GM23338 (cell line): ENCODE results near the gene CT45A1.
A peak's percentile ranks its signal among the peaks of the same experiment; 100 is the strongest.

Experiments used
- CREB1 ChIP-seq: fragments of 250-450 bp; sonication (Bioruptor Pico); IDR thresholded peaks from 2 replicates; pipeline ENCODE4 v1.5.0; 2020; ENCODE audit warnings: low read depth, mild to moderate bottlenecking, moderate library complexity
- EZH2 ChIP-seq: fragments of 200-600 bp; sonication (generic); IDR thresholded peaks from one replicate; pipeline ENCODE4 v1.8.0; 2017; ENCODE audit warnings: antibody characterized with exemption, mild to moderate bottlenecking, low read depth; ENCODE audit not compliant: unreplicated experiment
- EZH2phosphoT487 ChIP-seq: fragments of 200-600 bp; sonication (generic); IDR thresholded peaks from one replicate; pipeline ENCODE4 v1.8.1; 2018; ENCODE audit warnings: antibody characterized with exemption; ENCODE audit not compliant: unreplicated experiment
- NANOG ChIP-seq: IDR thresholded peaks from 2 replicates; pipeline ENCODE4 v1.6.1; 2016; ENCODE audit warnings: antibody characterized with exemption, borderline replicate concordance
- POLR2AphosphoS5 ChIP-seq: IDR thresholded peaks from 2 replicates; pipeline ENCODE4 v1.6.1; 2016; ENCODE audit warnings: antibody characterized with exemption, low read depth
- ZNF114 ChIP-seq: fragments of 250-450 bp; sonication (Bioruptor Pico); IDR thresholded peaks from 2 replicates; pipeline ENCODE4 v1.5.0; 2020; ENCODE audit warnings: mild to moderate bottlenecking, moderate library complexity
- ZNF331 ChIP-seq: fragments of 250-450 bp; sonication (Bioruptor Pico); IDR thresholded peaks from 2 replicates; pipeline ENCODE4 v1.5.0; 2020; ENCODE audit warnings: low read depth, mild to moderate bottlenecking, moderate library complexity
- TF ChIP-seq, protein P1 (sequence below), 2 experiments: fragments of 200-600 bp in 1 of 2; sonication (generic) in 1 of 2; conservative IDR thresholded peaks; 2 replicates each; pipeline versions ENCODE4 v1.5.1 to v1.6.1; 2016 to 2017; ENCODE audit warnings: antibody characterized with exemption in 2 of 2, low read depth in 2 of 2, mild to moderate bottlenecking in 2 of 2, moderate library complexity in 1 of 2
- TF ChIP-seq, protein P2 (sequence below): IDR thresholded peaks from one replicate; pipeline ENCODE4 v1.6.1; 2018; ENCODE audit warnings: antibody characterized with exemption; ENCODE audit not compliant: unreplicated experiment
- TF ChIP-seq, protein P3 (sequence below): IDR thresholded peaks from 2 replicates; pipeline ENCODE4 v1.6.1; 2016; ENCODE audit warnings: antibody characterized with exemption
- TF ChIP-seq, protein P4 (sequence below): fragments of 250-450 bp; sonication (Bioruptor Pico); IDR thresholded peaks from 2 replicates; pipeline ENCODE4 v1.5.0; 2020; ENCODE audit warnings: mild to moderate bottlenecking, moderate library complexity

GRCh38 chrX:135688137-135688536, 25.3 kb upstream of the CT45A1 start:
- TF ChIP-seq, protein P1, sequence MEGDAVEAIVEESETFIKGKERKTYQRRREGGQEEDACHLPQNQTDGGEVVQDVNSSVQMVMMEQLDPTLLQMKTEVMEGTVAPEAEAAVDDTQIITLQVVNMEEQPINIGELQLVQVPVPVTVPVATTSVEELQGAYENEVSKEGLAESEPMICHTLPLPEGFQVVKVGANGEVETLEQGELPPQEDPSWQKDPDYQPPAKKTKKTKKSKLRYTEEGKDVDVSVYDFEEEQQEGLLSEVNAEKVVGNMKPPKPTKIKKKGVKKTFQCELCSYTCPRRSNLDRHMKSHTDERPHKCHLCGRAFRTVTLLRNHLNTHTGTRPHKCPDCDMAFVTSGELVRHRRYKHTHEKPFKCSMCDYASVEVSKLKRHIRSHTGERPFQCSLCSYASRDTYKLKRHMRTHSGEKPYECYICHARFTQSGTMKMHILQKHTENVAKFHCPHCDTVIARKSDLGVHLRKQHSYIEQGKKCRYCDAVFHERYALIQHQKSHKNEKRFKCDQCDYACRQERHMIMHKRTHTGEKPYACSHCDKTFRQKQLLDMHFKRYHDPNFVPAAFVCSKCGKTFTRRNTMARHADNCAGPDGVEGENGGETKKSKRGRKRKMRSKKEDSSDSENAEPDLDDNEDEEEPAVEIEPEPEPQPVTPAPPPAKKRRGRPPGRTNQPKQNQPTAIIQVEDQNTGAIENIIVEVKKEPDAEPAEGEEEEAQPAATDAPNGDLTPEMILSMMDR (conservative IDR thresholded peaks at IDR 0.05; ENCODE audit: low read depth in 2 of 2) = peak; percentile 62 to 74
- no peak for TF ChIP-seq ZNF114 (CRISPR knock-in tag)
- TF ChIP-seq CREB1 (CRISPR knock-in tag) = 0 out of 2 replicates have a peak, but pooled peaks have one; percentile 41
- no peak for TF ChIP-seq EZH2phosphoT487
- no peak for TF ChIP-seq EZH2
- no peak for TF ChIP-seq POLR2AphosphoS5
- TF ChIP-seq, protein P2, sequence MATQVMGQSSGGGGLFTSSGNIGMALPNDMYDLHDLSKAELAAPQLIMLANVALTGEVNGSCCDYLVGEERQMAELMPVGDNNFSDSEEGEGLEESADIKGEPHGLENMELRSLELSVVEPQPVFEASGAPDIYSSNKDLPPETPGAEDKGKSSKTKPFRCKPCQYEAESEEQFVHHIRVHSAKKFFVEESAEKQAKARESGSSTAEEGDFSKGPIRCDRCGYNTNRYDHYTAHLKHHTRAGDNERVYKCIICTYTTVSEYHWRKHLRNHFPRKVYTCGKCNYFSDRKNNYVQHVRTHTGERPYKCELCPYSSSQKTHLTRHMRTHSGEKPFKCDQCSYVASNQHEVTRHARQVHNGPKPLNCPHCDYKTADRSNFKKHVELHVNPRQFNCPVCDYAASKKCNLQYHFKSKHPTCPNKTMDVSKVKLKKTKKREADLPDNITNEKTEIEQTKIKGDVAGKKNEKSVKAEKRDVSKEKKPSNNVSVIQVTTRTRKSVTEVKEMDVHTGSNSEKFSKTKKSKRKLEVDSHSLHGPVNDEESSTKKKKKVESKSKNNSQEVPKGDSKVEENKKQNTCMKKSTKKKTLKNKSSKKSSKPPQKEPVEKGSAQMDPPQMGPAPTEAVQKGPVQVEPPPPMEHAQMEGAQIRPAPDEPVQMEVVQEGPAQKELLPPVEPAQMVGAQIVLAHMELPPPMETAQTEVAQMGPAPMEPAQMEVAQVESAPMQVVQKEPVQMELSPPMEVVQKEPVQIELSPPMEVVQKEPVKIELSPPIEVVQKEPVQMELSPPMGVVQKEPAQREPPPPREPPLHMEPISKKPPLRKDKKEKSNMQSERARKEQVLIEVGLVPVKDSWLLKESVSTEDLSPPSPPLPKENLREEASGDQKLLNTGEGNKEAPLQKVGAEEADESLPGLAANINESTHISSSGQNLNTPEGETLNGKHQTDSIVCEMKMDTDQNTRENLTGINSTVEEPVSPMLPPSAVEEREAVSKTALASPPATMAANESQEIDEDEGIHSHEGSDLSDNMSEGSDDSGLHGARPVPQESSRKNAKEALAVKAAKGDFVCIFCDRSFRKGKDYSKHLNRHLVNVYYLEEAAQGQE = no peak
- no peak for TF ChIP-seq ZNF331 (CRISPR knock-in tag)
- no peak for TF ChIP-seq NANOG
- TF ChIP-seq, protein P3, sequence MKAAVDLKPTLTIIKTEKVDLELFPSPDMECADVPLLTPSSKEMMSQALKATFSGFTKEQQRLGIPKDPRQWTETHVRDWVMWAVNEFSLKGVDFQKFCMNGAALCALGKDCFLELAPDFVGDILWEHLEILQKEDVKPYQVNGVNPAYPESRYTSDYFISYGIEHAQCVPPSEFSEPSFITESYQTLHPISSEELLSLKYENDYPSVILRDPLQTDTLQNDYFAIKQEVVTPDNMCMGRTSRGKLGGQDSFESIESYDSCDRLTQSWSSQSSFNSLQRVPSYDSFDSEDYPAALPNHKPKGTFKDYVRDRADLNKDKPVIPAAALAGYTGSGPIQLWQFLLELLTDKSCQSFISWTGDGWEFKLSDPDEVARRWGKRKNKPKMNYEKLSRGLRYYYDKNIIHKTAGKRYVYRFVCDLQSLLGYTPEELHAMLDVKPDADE = no peak
- TF ChIP-seq, protein P4, sequence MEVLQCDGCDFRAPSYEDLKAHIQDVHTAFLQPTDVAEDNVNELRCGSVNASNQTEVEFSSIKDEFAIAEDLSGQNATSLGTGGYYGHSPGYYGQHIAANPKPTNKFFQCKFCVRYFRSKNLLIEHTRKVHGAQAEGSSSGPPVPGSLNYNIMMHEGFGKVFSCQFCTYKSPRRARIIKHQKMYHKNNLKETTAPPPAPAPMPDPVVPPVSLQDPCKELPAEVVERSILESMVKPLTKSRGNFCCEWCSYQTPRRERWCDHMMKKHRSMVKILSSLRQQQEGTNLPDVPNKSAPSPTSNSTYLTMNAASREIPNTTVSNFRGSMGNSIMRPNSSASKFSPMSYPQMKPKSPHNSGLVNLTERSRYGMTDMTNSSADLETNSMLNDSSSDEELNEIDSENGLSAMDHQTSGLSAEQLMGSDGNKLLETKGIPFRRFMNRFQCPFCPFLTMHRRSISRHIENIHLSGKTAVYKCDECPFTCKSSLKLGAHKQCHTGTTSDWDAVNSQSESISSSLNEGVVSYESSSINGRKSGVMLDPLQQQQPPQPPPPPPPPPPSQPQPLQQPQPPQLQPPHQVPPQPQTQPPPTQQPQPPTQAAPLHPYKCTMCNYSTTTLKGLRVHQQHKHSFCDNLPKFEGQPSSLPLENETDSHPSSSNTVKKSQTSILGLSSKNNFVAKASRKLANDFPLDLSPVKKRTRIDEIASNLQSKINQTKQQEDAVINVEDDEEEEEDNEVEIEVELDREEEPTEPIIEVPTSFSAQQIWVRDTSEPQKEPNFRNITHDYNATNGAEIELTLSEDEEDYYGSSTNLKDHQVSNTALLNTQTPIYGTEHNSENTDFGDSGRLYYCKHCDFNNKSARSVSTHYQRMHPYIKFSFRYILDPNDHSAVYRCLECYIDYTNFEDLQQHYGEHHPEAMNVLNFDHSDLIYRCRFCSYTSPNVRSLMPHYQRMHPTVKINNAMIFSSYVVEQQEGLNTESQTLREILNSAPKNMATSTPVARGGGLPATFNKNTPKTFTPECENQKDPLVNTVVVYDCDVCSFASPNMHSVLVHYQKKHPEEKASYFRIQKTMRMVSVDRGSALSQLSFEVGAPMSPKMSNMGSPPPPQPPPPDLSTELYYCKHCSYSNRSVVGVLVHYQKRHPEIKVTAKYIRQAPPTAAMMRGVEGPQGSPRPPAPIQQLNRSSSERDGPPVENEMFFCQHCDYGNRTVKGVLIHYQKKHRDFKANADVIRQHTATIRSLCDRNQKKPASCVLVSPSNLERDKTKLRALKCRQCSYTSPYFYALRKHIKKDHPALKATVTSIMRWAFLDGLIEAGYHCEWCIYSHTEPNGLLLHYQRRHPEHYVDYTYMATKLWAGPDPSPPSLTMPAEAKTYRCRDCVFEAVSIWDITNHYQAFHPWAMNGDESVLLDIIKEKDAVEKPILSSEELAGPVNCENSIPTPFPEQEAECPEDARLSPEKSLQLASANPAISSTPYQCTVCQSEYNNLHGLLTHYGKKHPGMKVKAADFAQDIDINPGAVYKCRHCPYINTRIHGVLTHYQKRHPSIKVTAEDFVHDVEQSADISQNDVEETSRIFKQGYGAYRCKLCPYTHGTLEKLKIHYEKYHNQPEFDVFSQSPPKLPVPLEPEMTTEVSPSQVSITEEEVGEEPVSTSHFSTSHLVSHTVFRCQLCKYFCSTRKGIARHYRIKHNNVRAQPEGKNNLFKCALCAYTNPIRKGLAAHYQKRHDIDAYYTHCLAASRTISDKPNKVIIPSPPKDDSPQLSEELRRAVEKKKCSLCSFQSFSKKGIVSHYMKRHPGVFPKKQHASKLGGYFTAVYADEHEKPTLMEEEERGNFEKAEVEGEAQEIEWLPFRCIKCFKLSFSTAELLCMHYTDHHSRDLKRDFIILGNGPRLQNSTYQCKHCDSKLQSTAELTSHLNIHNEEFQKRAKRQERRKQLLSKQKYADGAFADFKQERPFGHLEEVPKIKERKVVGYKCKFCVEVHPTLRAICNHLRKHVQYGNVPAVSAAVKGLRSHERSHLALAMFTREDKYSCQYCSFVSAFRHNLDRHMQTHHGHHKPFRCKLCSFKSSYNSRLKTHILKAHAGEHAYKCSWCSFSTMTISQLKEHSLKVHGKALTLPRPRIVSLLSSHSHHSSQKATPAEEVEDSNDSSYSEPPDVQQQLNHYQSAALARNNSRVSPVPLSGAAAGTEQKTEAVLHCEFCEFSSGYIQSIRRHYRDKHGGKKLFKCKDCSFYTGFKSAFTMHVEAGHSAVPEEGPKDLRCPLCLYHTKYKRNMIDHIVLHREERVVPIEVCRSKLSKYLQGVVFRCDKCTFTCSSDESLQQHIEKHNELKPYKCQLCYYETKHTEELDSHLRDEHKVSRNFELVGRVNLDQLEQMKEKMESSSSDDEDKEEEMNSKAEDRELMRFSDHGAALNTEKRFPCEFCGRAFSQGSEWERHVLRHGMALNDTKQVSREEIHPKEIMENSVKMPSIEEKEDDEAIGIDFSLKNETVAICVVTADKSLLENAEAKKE (CRISPR knock-in tag) = no peak
